K562 (cell line): ENCODE data around the gene MKLN1. TPM values are rescaled to one million over a fixed set of nuclear protein-coding genes. Genes with fewer than 3 reads are reported as not detected.

Experiments
- ATAC-seq: fragments of 200-7000 bp; cut with Tn5 transposase; 3 replicates; pipeline ENCODE4 v1.9.1; 2020; ENCODE audit warnings: moderate library complexity
- BruUV-seq: library from RNA; stranded (reverse); fragments of 400-500 nt; replicated peaks from 2 replicates; lab custom pipeline; 2021; lab: Mats Ljungman, UMichigan
- CTCF ChIA-PET: fragments of 300-600 bp; formaldehyde crosslinking; extraction: SDS; loops from one replicate; lab custom pipeline; 2021; ENCODE audit warnings: low intra/inter-chr PET ratio; lab: Yijun Ruan, JAX
- POLR2A ChIA-PET: fragments of 300-600, 350-650 bp; sonication (Branson Sonifier 250); formaldehyde crosslinking; extraction: SDS; loops from one replicate; lab custom pipeline; 2021; ENCODE audit warnings: antibody characterized with exemption, inconsistent platforms; lab: Yijun Ruan, JAX
- DNase-seq, 4 experiments: peaks; one replicate each; pipeline versions ENCODE4 v3.0.0 to v3.0.0-alpha.2; 2011 to 2018; ENCODE audit warnings: low spot score in 3 of 4, mixed read lengths in 3 of 4; ENCODE audit errors: extremely low read depth in 1 of 4
- FAIRE-seq: peaks from 2 replicates; lab custom pipeline; 2011; peaks lifted over from hg19 to GRCh38; lab: Jason Lieb, UNC
- H2AFZ ChIP-seq: 2 replicates; pipeline ENCODE4 v1.6.0; 2011; ENCODE audit warnings: low read depth, low read length, control low read depth, inconsistent platforms
- H3K27ac ChIP-seq: fragments of 200-600 bp; 3 replicates; pipeline ENCODE4 v1.8.0; 2011; ENCODE audit warnings: low read depth, mild to moderate bottlenecking, control low read depth, inconsistent platforms, low read length, moderate library complexity, mixed read lengths; ENCODE audit errors: extremely low read depth
- H3K27me3 ChIP-seq, 2 experiments: fragments of 300-600 bp in 1 of 2; 2 replicates in 1 of 2; 3 replicates in 1 of 2; pipeline versions ENCODE4 v1.6.0 to v1.8.0; 2011; ENCODE audit warnings: inconsistent platforms in 2 of 2, low read length in 2 of 2, mild to moderate bottlenecking in 1 of 2, mixed read lengths in 1 of 2, moderate library complexity in 1 of 2; ENCODE audit not compliant: control insufficient read depth in 2 of 2, insufficient read depth in 2 of 2
- H3K36me3 ChIP-seq: fragments of 300-600 bp; 3 replicates; pipeline ENCODE4 v1.8.0; 2011; ENCODE audit warnings: mild to moderate bottlenecking, low read length, inconsistent platforms; ENCODE audit not compliant: control insufficient read depth, insufficient read depth
- H3K4me1 ChIP-seq, 2 experiments: fragments of 200-600 bp in 1 of 2; replicated peaks in 1 of 2; 2 replicates in 1 of 2; 3 replicates in 1 of 2; pipeline versions ENCODE4 v1.5.1 to v1.8.0; 2011; ENCODE audit warnings: inconsistent platforms in 2 of 2, low read length in 2 of 2, mild to moderate bottlenecking in 1 of 2, mixed read lengths in 1 of 2, moderate library complexity in 1 of 2; ENCODE audit not compliant: control insufficient read depth in 2 of 2, insufficient read depth in 2 of 2
- H3K4me2 ChIP-seq: 2 replicates; pipeline ENCODE4 v1.6.1; 2011; ENCODE audit warnings: low read length, control low read depth, inconsistent platforms, mixed read lengths; ENCODE audit not compliant: insufficient read depth
- H3K4me3 ChIP-seq: fragments of 200-600 bp; sonication (generic), shearing (Covaris generic); 2 replicates; pipeline ENCODE4 v1.5.1; 2016; ENCODE audit warnings: control low read depth, inconsistent platforms
- H3K79me2 ChIP-seq: fragments of 200-600 bp; 3 replicates; pipeline ENCODE4 v1.8.0; 2011; ENCODE audit warnings: low read length, inconsistent platforms; ENCODE audit not compliant: control insufficient read depth, insufficient read depth
- H3K9ac ChIP-seq, 2 experiments: 2 replicates each; pipeline versions ENCODE4 v1.6.0 to v1.6.1; 2011; ENCODE audit warnings: low read depth in 2 of 2, low read length in 2 of 2, control low read depth in 1 of 2, inconsistent platforms in 1 of 2, mild to moderate bottlenecking in 1 of 2, mixed read lengths in 1 of 2; ENCODE audit not compliant: insufficient read depth in 1 of 2
- H3K9me1 ChIP-seq: one replicate; pipeline ENCODE4 v1.6.0; 2011; ENCODE audit warnings: inconsistent platforms, mild to moderate bottlenecking, low read length, moderate library complexity; ENCODE audit not compliant: control insufficient read depth, insufficient read depth
- H3K9me3 ChIP-seq: replicated peaks from 2 replicates; pipeline ENCODE4 v1.5.1; 2011; ENCODE audit warnings: low read depth, low read length, inconsistent platforms; ENCODE audit not compliant: control insufficient read depth, insufficient read depth
- H4K20me1 ChIP-seq: replicated peaks from 2 replicates; pipeline ENCODE4 v1.6.1; 2011; ENCODE audit warnings: low read length, inconsistent platforms, mixed read lengths; ENCODE audit not compliant: control insufficient read depth, insufficient read depth
- ATF6 ChIP-seq: sonication (generic); formaldehyde crosslinking; IDR thresholded peaks from 2 replicates; pipeline ENCODE4 v1.4.0; 2020; ENCODE audit warnings: mild to moderate bottlenecking, missing genetic modification reagents
- MAZ ChIP-seq, 2 experiments: fragments of 450-650 bp in 1 of 2; sonication (generic) in 1 of 2; formaldehyde crosslinking; IDR thresholded peaks in 1 of 2; conservative IDR thresholded peaks in 1 of 2; 2 replicates each; pipeline versions ENCODE4 v1.4.0 to v1.5.0; 2020; ENCODE audit warnings: mild to moderate bottlenecking in 1 of 2, missing genetic modification reagents in 1 of 2
- RBM22 ChIP-seq: fragments of 200-400 bp; formaldehyde crosslinking; IDR thresholded peaks from 2 replicates; pipeline ENCODE4 v1.6.1; 2018; ENCODE audit warnings: low read length, low read depth; ENCODE audit not compliant: poor library complexity, severe bottlenecking
- TARDBP ChIP-seq: fragments of 450-650 bp; IDR thresholded peaks from 2 replicates; pipeline ENCODE4 v1.6.1; 2016
- USF2 ChIP-seq: sonication (generic); formaldehyde crosslinking; IDR thresholded peaks from 2 replicates; pipeline ENCODE4 v1.5.0; 2020; ENCODE audit warnings: missing genetic modification reagents
- ZBTB26 ChIP-seq: fragments of 450-650 bp; formaldehyde crosslinking; IDR thresholded peaks from 2 replicates; pipeline ENCODE4 v1.4.0; 2022; ENCODE audit warnings: missing genetic modification characterization
- WGBS: fragments of 100-300 bp; shearing (Covaris generic); methylation state at CpG from one replicate; pipeline ENCODE4 v1.1.6; 2016; ENCODE audit warnings: low coverage, mixed read lengths; ENCODE audit not compliant: insufficient coverage; ENCODE audit errors: missing lambda C conversion rate; 5-methylcytosine and 5-hydroxymethylcytosine counted together
- in situ Hi-C: fragments of 300-500 bp; cut with MboI; formaldehyde crosslinking; loops from 4 replicates; pipeline ENCODE4 v1.15.0; 2018; ENCODE audit warnings: inconsistent platforms, mixed read lengths
- intact Hi-C: fragments of 100-400 bp; cut with micrococcal nuclease; formaldehyde crosslinking; loops from 2 replicates; pipeline ENCODE4 v1.14.2; 2022
- polyA plus RNA-seq, 8 experiments: library from polyadenylated mRNA; depleted of rRNA in 4 of 8; stranded (reverse) in 5 of 8; unstranded in 3 of 8; fragments of >200 nt; fragmentation: Nextera tagmentation in 2 of 8; fragmentation: Illumina TruSeq in 1 of 8; extraction: Ambion mirVana in 2 of 8; extraction: Trizol in 1 of 8; gene quantifications; 2 replicates each; pipeline versions ENCODE4 v1.2.1 to v1.2.3, GENCODE V29; 2011 to 2014; ENCODE audit warnings: inconsistent platforms in 1 of 8, missing spikeins in 1 of 8
- total RNA-seq, 7 experiments: library from RNA; depleted of rRNA in 6 of 7; stranded (reverse); fragments of >200 nt in 6 of 7; fragmentation: Illumina TruSeq in 2 of 7; extraction: Trizol in 2 of 7; gene quantifications; 2 replicates each; pipeline versions ENCODE4 v1.2.1 to v1.2.3, GENCODE V29; 2011 to 2021; ENCODE audit warnings: low replicate concordance in 1 of 7

The MKLN1 gene
- total and polyA plus RNA-seq, 9 of the 15 experiments (the other 6 are each of a cell fraction or from before 2014, with no cell fraction given): 18.6 to 80.4 (median 56.0) TPM

GRCh38 chr7:131449373-131449902 lies 121.8 kb downstream of the MKLN1 start:
- ATAC-seq: no peak
- Histone ChIP-seq H3K36me3 (peaks cover 58% of the 10 kb centered on the region; the same call in 2 of the 3 replicates), H3K4me1 (no peaks in the 10 kb centered on the region), H3K9me3 (no peaks in the 10 kb centered on the region), H2AFZ (no peak overlapping the region), H4K20me1 (no peaks in the 10 kb centered on the region), H3K27ac (no peak overlapping the region), H3K4me2 (no peak overlapping the region), H3K27me3 (no peaks in the 10 kb centered on the region), H3K9me1 (no peaks in the 10 kb centered on the region), H3K79me2 (no peaks in the 10 kb centered on the region), H3K4me3 (no peak overlapping the region), H3K9ac (no peak overlapping the region)
- FAIRE-seq: no peak
- BruUV-seq: no TSS peak
- intact Hi-C loops: no loop called here
- in situ Hi-C loops: no loop called here
- CTCF ChIA-PET: no interaction called here
- TF ChIP-seq MAZ (CRISPR knock-in tag; conservative IDR thresholded peaks at IDR 0.05 in 1 of 2, IDR thresholded peaks at IDR 0.05 in 1 of 2) (no peak), RBM22 (peak; percentile 18)
- WGBS: 93% methylated on average over 2 of the region's 2 CpGs
- POLR2A ChIA-PET: no interaction called here
- no peak for DNase-seq

- Histone ChIP-seq H4K20me1 (no peaks in the 10 kb centered on the region), H3K36me3 (peaks cover 31% of the 10 kb centered on the region; the same call in 1 of the 3 replicates), H2AFZ (no peak overlapping the region), H3K4me1 (no peaks in the 10 kb centered on the region), H3K4me3 (no peak overlapping the region), H3K9ac (no peak overlapping the region), H3K9me1 (no peaks in the 10 kb centered on the region), H3K27me3 (no peaks in the 10 kb centered on the region), H3K27ac (no peak overlapping the region), H3K79me2 (no peaks in the 10 kb centered on the region), H3K4me2 (no peak overlapping the region), H3K9me3 (no peaks in the 10 kb centered on the region)
- 94% methylated on average over 1 of the region's 1 CpG for WGBS
- ChIA-PET CTCF (no interaction called here), POLR2A (interaction anchor here (1.3 kb wide), 1 partner anchor 9 kb away, joined by 3 read pairs; no protein-coding TSS in a partner anchor)
- DNase-seq: peak in 2 of 4 experiments; percentile 30 to 35
- intact Hi-C loops (no loop called here), in situ Hi-C loops (no loop called here)
- ATAC-seq: no peak
- FAIRE-seq: no peak
- TF ChIP-seq TARDBP (no peak), ZBTB26 (CRISPR knock-in tag) (no peak), ATF6 (CRISPR knock-in tag) (no peak), USF2 (0 out of 2 replicates have a peak, but pooled peaks have one; percentile 23)
- BruUV-seq: no TSS peak
Measured at GRCh38 chr7:131454498-131454897, 126.8 kb downstream of the MKLN1 start.
